ENCODE data around the gene IRAK4.

- TF ChIP-seq, protein P1, sequence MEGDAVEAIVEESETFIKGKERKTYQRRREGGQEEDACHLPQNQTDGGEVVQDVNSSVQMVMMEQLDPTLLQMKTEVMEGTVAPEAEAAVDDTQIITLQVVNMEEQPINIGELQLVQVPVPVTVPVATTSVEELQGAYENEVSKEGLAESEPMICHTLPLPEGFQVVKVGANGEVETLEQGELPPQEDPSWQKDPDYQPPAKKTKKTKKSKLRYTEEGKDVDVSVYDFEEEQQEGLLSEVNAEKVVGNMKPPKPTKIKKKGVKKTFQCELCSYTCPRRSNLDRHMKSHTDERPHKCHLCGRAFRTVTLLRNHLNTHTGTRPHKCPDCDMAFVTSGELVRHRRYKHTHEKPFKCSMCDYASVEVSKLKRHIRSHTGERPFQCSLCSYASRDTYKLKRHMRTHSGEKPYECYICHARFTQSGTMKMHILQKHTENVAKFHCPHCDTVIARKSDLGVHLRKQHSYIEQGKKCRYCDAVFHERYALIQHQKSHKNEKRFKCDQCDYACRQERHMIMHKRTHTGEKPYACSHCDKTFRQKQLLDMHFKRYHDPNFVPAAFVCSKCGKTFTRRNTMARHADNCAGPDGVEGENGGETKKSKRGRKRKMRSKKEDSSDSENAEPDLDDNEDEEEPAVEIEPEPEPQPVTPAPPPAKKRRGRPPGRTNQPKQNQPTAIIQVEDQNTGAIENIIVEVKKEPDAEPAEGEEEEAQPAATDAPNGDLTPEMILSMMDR (IDR thresholded peaks at IDR 0.05) = peak in 3 of 4 experiments; percentile 14 to 48 (median 23)
- peak; percentile 55 to 65 for TF ChIP-seq POLR2A (IDR thresholded peaks at IDR 0.05)
Observed at GRCh38 chr12:43758728-43759563, at the start of gene IRAK4, which contains the start of gene PUS7L.
